Progenitor cell of endocrine pancreas (in vitro differentiated cells): Measurements from ENCODE around the gene GEMIN8. TPM values are rescaled to one million over a fixed set of nuclear protein-coding genes. Genes with fewer than 3 reads are reported as not detected.

ENCODE experiments used
- DNase-seq: peaks from one replicate; pipeline ENCODE4 v3.0.0; 2021; ENCODE audit warnings: low spot score; ENCODE audit not compliant: unreplicated experiment
- H3K27ac Mint-ChIP-seq: 2 replicates; pipeline ENCODE4 v1.8.0; 2021; ENCODE audit warnings: mild to moderate bottlenecking, moderate library complexity, mixed read lengths
- H3K27me3 Mint-ChIP-seq: 2 replicates; pipeline ENCODE4 v1.8.0; 2021; ENCODE audit warnings: mixed read lengths
- H3K36me3 Mint-ChIP-seq: 2 replicates; pipeline ENCODE4 v1.8.0; 2022; ENCODE audit warnings: mixed read lengths; ENCODE audit not compliant: insufficient read depth
- H3K4me1 Mint-ChIP-seq: 2 replicates; pipeline ENCODE4 v1.8.0; 2021; ENCODE audit warnings: low read depth, mixed read lengths
- H3K4me3 Mint-ChIP-seq: 2 replicates; pipeline ENCODE4 v1.8.0; 2021; ENCODE audit warnings: low read depth, mild to moderate bottlenecking, moderate library complexity, mixed read lengths
- H3K9me3 Mint-ChIP-seq: 2 replicates; pipeline ENCODE4 v1.8.0; 2021; ENCODE audit warnings: low read depth, mixed read lengths
- CTCF ChIP-seq: fragments of 200-600 bp; sonication (generic); IDR thresholded peaks from one replicate; pipeline ENCODE4 v1.5.0; 2021; ENCODE audit warnings: antibody characterized with exemption, mild to moderate bottlenecking; ENCODE audit not compliant: unreplicated experiment
- total RNA-seq: library from RNA; stranded (reverse); gene quantifications from 2 replicates; pipeline ENCODE4 v1.2.1, GENCODE V29; 2021

The GEMIN8 gene
- total RNA-seq, 1 donor from 2014 or later: 25.4 TPM

- Mint-ChIP-seq H3K27me3 (no peaks in the 10 kb centered on the region), H3K4me1 (no peaks in the 10 kb centered on the region), H3K27ac (no peak overlapping the region), H3K9me3 (peaks cover 14% of the 10 kb centered on the region), H3K36me3 (no peaks in the 10 kb centered on the region), H3K4me3 (no peak overlapping the region)
- no peak for TF ChIP-seq CTCF
- DNase-seq: no peak
These were observed 72.7 kb downstream of the GEMIN8 start for GRCh38 chrX:13956998-13957397.

Other genes with a start within 250 kb of the GEMIN8 start
- 20.4 and 21.8 TPM in 2 replicates for gene GPM6B, start 212.8 kb downstream of the GEMIN8 start, total RNA-seq